CD14-positive monocyte (primary cell): ENCODE results near the gene APMAP. TPM values are rescaled to one million over a fixed set of nuclear protein-coding genes. Genes with fewer than 3 reads are reported as not detected.
"Not testable (repeated sequence)": the region's sequence is repeated elsewhere in the genome, so short reads cannot be mapped to it uniquely, and the experiment has no call there.

ENCODE experiments used
- DNase-seq, 3 donors: peaks; one replicate each; pipeline ENCODE4 v3.0.0-alpha.2; 2011 to 2022
- H2AFZ ChIP-seq: 2 replicates; pipeline ENCODE4 v1.6.0; 2012; ENCODE audit warnings: mild to moderate bottlenecking, low read depth, low read length, inconsistent platforms; ENCODE audit not compliant: insufficient read depth, poor library complexity, severe bottlenecking
- H3K27ac ChIP-seq, 2 donors: 1 replicate in 1 of 2; 2 replicates in 1 of 2; pipeline ENCODE4 v1.5.1; 2012 to 2013; ENCODE audit warnings: low read length in 2 of 2, control low read depth in 1 of 2, inconsistent platforms in 1 of 2, low read depth in 1 of 2, mild to moderate bottlenecking in 1 of 2
- H3K27me3 ChIP-seq, 2 donors: one replicate each; pipeline versions ENCODE4 v1.6.0 to v1.6.1; 2011 to 2013; ENCODE audit warnings: low read length in 2 of 2; ENCODE audit not compliant: control insufficient read depth in 2 of 2, insufficient read depth in 2 of 2
- H3K36me3 ChIP-seq, 2 donors: replicated peaks in 1 of 2; 1 replicate in 1 of 2; 2 replicates in 1 of 2; pipeline versions ENCODE4 v1.5.1 to v1.6.1; 2012 to 2013; ENCODE audit warnings: low read length in 2 of 2, control low read depth in 1 of 2, inconsistent platforms in 1 of 2, mild to moderate bottlenecking in 1 of 2; ENCODE audit not compliant: insufficient read depth in 2 of 2, control insufficient read depth in 1 of 2
- H3K4me1 ChIP-seq, 2 donors: 1 replicate in 1 of 2; 2 replicates in 1 of 2; pipeline versions ENCODE4 v1.5.1 to v1.6.1; 2012 to 2013; ENCODE audit warnings: low read length in 2 of 2, control low read depth in 1 of 2, inconsistent platforms in 1 of 2, mild to moderate bottlenecking in 1 of 2, moderate library complexity in 1 of 2; ENCODE audit not compliant: insufficient read depth in 2 of 2, control insufficient read depth in 1 of 2
- H3K4me2 ChIP-seq: replicated peaks from 2 replicates; pipeline ENCODE3; 2012; ENCODE audit warnings: low read length, moderate library complexity, mild to moderate bottlenecking; ENCODE audit not compliant: poor library complexity, severe bottlenecking; ENCODE audit errors: extremely low read depth
- H3K4me3 ChIP-seq, 3 experiments: fragments of 200-600 bp in 1 of 3; sonication (generic) in 1 of 3; replicated peaks in 1 of 3; 1 replicate in 2 of 3; 2 replicates in 1 of 3; pipeline ENCODE4 v1.5.1; 2011 to 2013; ENCODE audit warnings: low read length in 3 of 3, mild to moderate bottlenecking in 3 of 3, control low read depth in 2 of 3, low read depth in 2 of 3, inconsistent platforms in 1 of 3, moderate library complexity in 1 of 3
- H3K79me2 ChIP-seq: 2 replicates; pipeline ENCODE4 v1.6.0; 2012; ENCODE audit warnings: mild to moderate bottlenecking, control low read depth, inconsistent platforms, low read length, moderate library complexity; ENCODE audit not compliant: insufficient read depth
- H3K9ac ChIP-seq: 2 replicates; pipeline ENCODE4 v1.6.0; 2017; ENCODE audit warnings: low read length, mild to moderate bottlenecking; ENCODE audit not compliant: insufficient read depth, poor library complexity, severe bottlenecking
- H3K9me3 ChIP-seq, 2 donors: replicated peaks in 1 of 2; 1 replicate in 1 of 2; 2 replicates in 1 of 2; pipeline versions ENCODE4 v1.5.1 to v1.6.1; 2012 to 2013; ENCODE audit warnings: low read length in 2 of 2, control low read depth in 1 of 2; ENCODE audit not compliant: control insufficient read depth in 1 of 2, insufficient read depth in 1 of 2
- H4K20me1 ChIP-seq: 2 replicates; pipeline ENCODE4 v1.6.0; 2012; ENCODE audit warnings: mild to moderate bottlenecking, low read length, control low read depth, moderate library complexity; ENCODE audit not compliant: insufficient read depth
- H3K27ac Mint-ChIP-seq, 7 donors: one replicate each; pipeline ENCODE4 v1.8.0; 2020; ENCODE audit warnings: mild to moderate bottlenecking in 7 of 7, mixed read lengths in 7 of 7, moderate library complexity in 6 of 7, inconsistent platforms in 2 of 7
- H3K27me3 Mint-ChIP-seq, 3 donors: one replicate each; pipeline ENCODE4 v1.8.0; 2021 to 2022; ENCODE audit warnings: low read depth in 3 of 3, mild to moderate bottlenecking in 3 of 3, mixed read lengths in 3 of 3, moderate library complexity in 3 of 3, inconsistent platforms in 1 of 3
- H3K36me3 Mint-ChIP-seq, 2 donors: one replicate each; pipeline ENCODE4 v1.8.0; 2020; ENCODE audit warnings: mixed read lengths in 2 of 2, inconsistent platforms in 1 of 2, mild to moderate bottlenecking in 1 of 2
- H3K4me1 Mint-ChIP-seq: one replicate; pipeline ENCODE4 v1.8.0; 2020; ENCODE audit warnings: mild to moderate bottlenecking, mixed read lengths
- H3K4me3 Mint-ChIP-seq, 2 donors: one replicate each; pipeline ENCODE4 v1.8.0; 2020; ENCODE audit warnings: mild to moderate bottlenecking in 2 of 2, mixed read lengths in 2 of 2, moderate library complexity in 1 of 2
- H3K9me3 Mint-ChIP-seq, 7 donors: one replicate each; pipeline ENCODE4 v1.8.0; 2020 to 2022; ENCODE audit warnings: mixed read lengths in 7 of 7, mild to moderate bottlenecking in 6 of 7, moderate library complexity in 6 of 7, inconsistent platforms in 2 of 7
- CTCF ChIP-seq: fragments of 200-600 bp; IDR thresholded peaks from one replicate; pipeline ENCODE4 v1.8.0; 2022; ENCODE audit warnings: antibody characterized with exemption, mild to moderate bottlenecking
- WGBS: methylation state at CpG from one replicate; pipeline ENCODE4 v1.1.5; 2013; ENCODE audit warnings: missing lambda C conversion rate; ENCODE audit not compliant: insufficient coverage; 5-methylcytosine and 5-hydroxymethylcytosine counted together
- intact Hi-C, 2 donors: fragments of 100-400 bp; cut with micrococcal nuclease; formaldehyde crosslinking; loops; one replicate each; pipeline versions ENCODE4 v1.15.0 to v1.15.1; 2023
- polyA plus RNA-seq, 3 donors: library from polyadenylated mRNA; depleted of rRNA in 1 of 3; unstranded in 2 of 3; stranded (reverse) in 1 of 3; fragments of 300-500 nt in 2 of 3; fragments of >200 nt in 1 of 3; fragmentation: Illumina TruSeq in 2 of 3; gene quantifications; 1 replicate in 2 of 3; 2 replicates in 1 of 3; pipeline ENCODE4 v1.2.3, GENCODE V29; 2012 to 2021

Gene APMAP
- polyA plus RNA-seq, 3 donors: 26.9 to 74.0 (median 73.2) TPM

DNA sequence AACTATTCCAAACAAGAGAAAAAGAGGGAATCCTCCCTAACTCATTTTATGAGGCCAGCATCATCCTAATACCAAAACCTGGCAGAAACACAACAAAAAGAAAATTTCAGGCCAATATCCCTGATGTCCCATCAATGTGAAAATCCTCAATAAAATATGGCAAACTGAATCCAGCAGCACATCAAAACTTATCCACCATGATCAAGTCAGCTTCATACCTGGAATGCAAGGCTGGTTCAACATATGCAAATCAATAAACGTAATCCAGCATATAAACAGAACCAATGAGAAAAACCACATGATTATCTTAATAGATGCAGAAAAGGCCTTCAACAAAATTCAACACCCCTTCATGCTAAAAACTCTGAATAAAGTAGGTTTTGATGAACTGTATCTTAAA lies 46.2 kb downstream of the APMAP start:
- peaks cover 24% of the 10 kb centered on the region for H3K79me2 ChIP-seq
- H3K27ac Mint-ChIP-seq, H3K4me3 ChIP-seq, H3K9ac ChIP-seq, H2AFZ ChIP-seq, H3K27me3 ChIP-seq, H3K27me3 Mint-ChIP-seq, H3K9me3 ChIP-seq, H4K20me1 ChIP-seq, H3K36me3 Mint-ChIP-seq, DNase-seq, H3K4me3 Mint-ChIP-seq, H3K27ac ChIP-seq, intact Hi-C loops, H3K4me2 ChIP-seq, H3K36me3 ChIP-seq: not testable (repeated sequence)
- WGBS: no CpG with 5 or more reads among the region's 1 CpG
- H3K4me1 Mint-ChIP-seq: peaks cover 36% of the 10 kb centered on the region
- peaks cover 27 to 29% of the 10 kb centered on the region in 2 donors for H3K4me1 ChIP-seq
- H3K9me3 Mint-ChIP-seq: peaks cover 37 to 47% (median 38%) of the 10 kb centered on the region in 7 donors

GRCh38 chr20:24943731-24944130 lies 48.8 kb downstream of the APMAP start:
- Mint-ChIP-seq H3K4me3 (no peak overlapping the region), H3K27me3 (peaks cover 0 to 2% (median 2%) of the 10 kb centered on the region in 3 donors), H3K36me3 (peaks cover 3 to 7% of the 10 kb centered on the region in 2 donors), H3K9me3 (peaks cover 41 to 48% (median 44%) of the 10 kb centered on the region in 7 donors), H3K4me1 (peaks cover 10% of the 10 kb centered on the region), H3K27ac (no peak overlapping the region)
- H3K79me2 ChIP-seq: no peaks in the 10 kb centered on the region
- H3K27ac ChIP-seq: no peak overlapping the region
- H2AFZ ChIP-seq: no peak overlapping the region
- H4K20me1 ChIP-seq: no peaks in the 10 kb centered on the region
- 100% methylated on average over 1 of the region's 3 CpGs for WGBS
- intact Hi-C loops: no loop called here
- no peak for TF ChIP-seq CTCF
- H3K36me3 ChIP-seq: no peaks in the 10 kb centered on the region
- H3K4me3 ChIP-seq: no peak overlapping the region
- H3K9me3 ChIP-seq: peaks cover 5 to 8% of the 10 kb centered on the region in 2 donors
- H3K27me3 ChIP-seq: no peaks in the 10 kb centered on the region
- H3K9ac ChIP-seq: no peak overlapping the region
- no peak overlapping the region for H3K4me2 ChIP-seq
- H3K4me1 ChIP-seq: peaks cover under 1 to 3% of the 10 kb centered on the region in 2 donors
- DNase-seq: no peak
